HFFc6 (cell line): Measurements from ENCODE around the gene TBCCD1. TPM values are rescaled to one million over a fixed set of nuclear protein-coding genes. Genes with fewer than 3 reads are reported as not detected.

Experiments used
- DNase-seq: peaks from one replicate; pipeline ENCODE4 v3.0.0-alpha.2; 2018
- H3K27ac Mint-ChIP-seq: 2 replicates; pipeline ENCODE4 v1.8.0; 2020; ENCODE audit warnings: mild to moderate bottlenecking, mixed read lengths
- H3K27me3 Mint-ChIP-seq: 2 replicates; pipeline ENCODE4 v1.8.0; 2021; ENCODE audit warnings: mild to moderate bottlenecking, moderate library complexity, mixed read lengths; ENCODE audit not compliant: insufficient read depth
- H3K36me3 Mint-ChIP-seq: 2 replicates; pipeline ENCODE4 v1.8.0; 2021; ENCODE audit warnings: low read depth, mixed read lengths
- H3K4me1 Mint-ChIP-seq: 2 replicates; pipeline ENCODE4 v1.8.0; 2020; ENCODE audit warnings: low read depth, mixed read lengths
- H3K4me3 Mint-ChIP-seq: 2 replicates; pipeline ENCODE4 v1.8.0; 2020; ENCODE audit warnings: mild to moderate bottlenecking, moderate library complexity, mixed read lengths
- H3K9me3 Mint-ChIP-seq: 2 replicates; pipeline ENCODE4 v1.8.0; 2020; ENCODE audit warnings: mild to moderate bottlenecking, mixed read lengths
- total RNA-seq, 6 experiments: library from RNA; stranded (reverse); fragmentation: NEBNext Ultra II Directional; extraction: Animal tissue kit (Norgen Biotek cat#: 25700); gene quantifications; 2 replicates in 1 of 6; 3 replicates in 5 of 6; pipeline ENCODE4 v1.2.3, GENCODE V29; 2021
- TF ChIP-seq, protein P1 (sequence below): fragments of 200-600 bp; sonication (generic); IDR thresholded peaks from 2 replicates; pipeline ENCODE4 v1.5.0; 2021; ENCODE audit warnings: antibody characterized with exemption, mild to moderate bottlenecking

The TBCCD1 gene
- total RNA-seq, 6 experiments from 2014 or later, result 4.8 to 8.0 (median 6.0) TPM

DNA sequence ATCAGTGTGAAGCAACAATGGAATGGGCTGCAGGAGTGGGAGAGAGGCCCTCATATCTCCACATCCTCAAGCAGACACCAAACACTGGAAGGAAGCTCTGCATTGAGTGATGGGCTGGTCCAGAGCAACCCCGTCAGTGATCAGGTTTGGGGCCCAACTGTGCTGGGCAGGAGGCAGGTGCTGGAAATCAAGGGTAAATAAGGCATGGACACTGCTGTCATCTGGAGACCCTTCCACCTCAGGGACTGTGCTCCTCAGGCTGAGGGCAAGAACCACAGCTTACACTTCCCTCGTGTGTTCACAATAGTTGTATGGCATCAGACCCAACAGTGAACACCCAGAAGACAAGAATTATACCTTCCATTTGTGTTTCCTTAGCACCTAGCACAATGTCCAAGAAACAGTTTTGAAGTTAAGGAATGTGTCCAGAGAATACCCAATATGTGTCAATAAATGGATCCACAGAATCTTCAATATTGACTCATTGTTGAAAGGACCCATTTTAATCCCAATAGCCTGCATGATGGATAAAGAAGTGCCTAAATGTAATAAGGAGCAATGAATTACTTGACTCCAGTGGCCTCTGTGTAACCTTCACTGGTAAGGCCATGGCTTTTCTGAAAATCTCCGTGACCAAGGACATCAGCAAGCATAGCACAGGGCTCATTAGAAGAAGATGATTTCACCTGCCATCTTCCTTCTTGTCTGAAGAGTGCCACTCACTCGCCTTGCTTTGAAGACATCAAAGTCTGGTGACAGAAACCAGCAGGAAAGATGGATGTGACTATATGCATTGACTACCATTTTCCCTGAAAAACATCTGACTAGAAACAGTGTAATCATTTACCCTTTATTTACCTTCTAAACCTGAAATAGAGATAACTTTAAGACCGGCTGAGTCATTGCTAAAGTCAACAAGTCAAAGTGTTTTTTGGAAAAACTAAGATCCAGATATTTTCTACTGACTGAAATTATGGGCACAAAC lies 38.7 kb upstream of the TBCCD1 start:
- TF ChIP-seq, protein P1, sequence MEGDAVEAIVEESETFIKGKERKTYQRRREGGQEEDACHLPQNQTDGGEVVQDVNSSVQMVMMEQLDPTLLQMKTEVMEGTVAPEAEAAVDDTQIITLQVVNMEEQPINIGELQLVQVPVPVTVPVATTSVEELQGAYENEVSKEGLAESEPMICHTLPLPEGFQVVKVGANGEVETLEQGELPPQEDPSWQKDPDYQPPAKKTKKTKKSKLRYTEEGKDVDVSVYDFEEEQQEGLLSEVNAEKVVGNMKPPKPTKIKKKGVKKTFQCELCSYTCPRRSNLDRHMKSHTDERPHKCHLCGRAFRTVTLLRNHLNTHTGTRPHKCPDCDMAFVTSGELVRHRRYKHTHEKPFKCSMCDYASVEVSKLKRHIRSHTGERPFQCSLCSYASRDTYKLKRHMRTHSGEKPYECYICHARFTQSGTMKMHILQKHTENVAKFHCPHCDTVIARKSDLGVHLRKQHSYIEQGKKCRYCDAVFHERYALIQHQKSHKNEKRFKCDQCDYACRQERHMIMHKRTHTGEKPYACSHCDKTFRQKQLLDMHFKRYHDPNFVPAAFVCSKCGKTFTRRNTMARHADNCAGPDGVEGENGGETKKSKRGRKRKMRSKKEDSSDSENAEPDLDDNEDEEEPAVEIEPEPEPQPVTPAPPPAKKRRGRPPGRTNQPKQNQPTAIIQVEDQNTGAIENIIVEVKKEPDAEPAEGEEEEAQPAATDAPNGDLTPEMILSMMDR, result no peak
- H3K27ac Mint-ChIP-seq, result no peak overlapping the region
- H3K4me3 Mint-ChIP-seq, result no peak overlapping the region
- DNase-seq, result no peak
- H3K27me3 Mint-ChIP-seq, result peaks cover 14% of the 10 kb centered on the region
- H3K9me3 Mint-ChIP-seq, result no peaks in the 10 kb centered on the region
- no peaks in the 10 kb centered on the region for H3K4me1 Mint-ChIP-seq
- no peaks in the 10 kb centered on the region for H3K36me3 Mint-ChIP-seq

DNA sequence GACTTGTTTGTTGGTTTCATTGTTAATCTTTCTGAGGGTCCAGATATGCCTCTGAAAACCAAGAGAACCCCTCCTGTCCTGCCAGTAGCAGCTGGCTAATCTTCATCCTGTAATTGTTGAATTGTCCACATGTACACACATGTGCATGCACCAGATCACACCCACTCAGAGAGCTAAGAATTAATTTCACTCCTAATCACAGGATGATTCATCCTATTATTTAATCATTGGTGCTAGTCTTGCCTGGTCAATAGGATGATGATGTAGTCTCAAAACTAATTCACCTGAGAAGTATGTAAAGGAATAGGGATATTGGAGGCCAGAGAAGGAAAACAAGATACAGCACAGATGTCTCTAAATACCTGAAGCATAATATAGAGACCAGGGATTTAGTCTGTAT lies 37.9 kb upstream of the TBCCD1 start:
- TF ChIP-seq, protein P1, result no peak
- no peak for DNase-seq
- Mint-ChIP-seq H3K27ac (no peak overlapping the region), H3K27me3 (peaks cover 11% of the 10 kb centered on the region), H3K36me3 (no peaks in the 10 kb centered on the region), H3K4me3 (no peak overlapping the region), H3K4me1 (no peaks in the 10 kb centered on the region), H3K9me3 (no peaks in the 10 kb centered on the region)

DNA sequence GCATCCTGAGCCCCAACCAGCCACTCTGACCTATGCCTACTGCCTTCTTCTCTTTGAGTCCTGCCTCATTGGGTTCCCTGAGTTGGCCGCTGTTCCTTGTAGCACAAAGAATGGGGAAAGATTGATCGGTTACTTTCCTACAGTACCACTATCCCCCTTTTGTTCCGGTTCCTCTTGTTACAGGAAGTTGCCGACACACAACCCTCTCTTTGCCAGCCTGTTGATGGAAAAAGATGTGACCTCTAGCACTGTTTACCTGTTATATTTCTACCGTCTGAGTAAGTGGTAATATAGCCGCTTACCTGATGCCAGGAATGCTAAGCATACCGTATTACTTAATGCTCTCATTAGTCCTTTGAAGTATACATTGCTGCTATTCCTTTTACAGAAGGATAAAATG lies 36.0 kb upstream of the TBCCD1 start:
- Mint-ChIP-seq H3K4me3 (no peak overlapping the region), H3K27ac (no peak overlapping the region), H3K9me3 (no peaks in the 10 kb centered on the region), H3K27me3 (peaks cover 18% of the 10 kb centered on the region), H3K36me3 (no peaks in the 10 kb centered on the region), H3K4me1 (peaks cover 6% of the 10 kb centered on the region)
- no peak for DNase-seq
- TF ChIP-seq, protein P1, result no peak

DNA sequence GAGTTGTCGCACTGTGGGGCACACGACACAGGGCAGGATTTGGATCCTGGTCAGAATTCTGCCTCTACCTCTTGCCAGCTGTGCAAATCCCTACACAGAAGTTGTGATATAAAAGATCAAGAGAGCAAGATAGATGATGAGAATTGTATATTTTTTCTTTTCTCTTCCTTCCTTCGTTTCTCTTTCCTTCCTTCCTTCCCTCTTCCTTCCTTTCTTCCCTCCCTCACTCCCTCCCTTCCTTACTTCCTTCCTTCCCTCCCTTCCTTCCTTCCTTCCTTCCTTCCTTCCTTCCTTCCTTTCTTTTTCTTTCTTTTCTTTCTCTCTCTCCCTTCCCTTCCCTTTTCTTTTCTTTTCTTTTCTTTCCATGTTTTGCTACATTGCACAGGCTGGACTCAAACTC lies 33.8 kb upstream of the TBCCD1 start:
- TF ChIP-seq, protein P1, result no peak
- H3K4me1 Mint-ChIP-seq, result peaks cover 14% of the 10 kb centered on the region
- no peak overlapping the region for H3K4me3 Mint-ChIP-seq
- H3K27ac Mint-ChIP-seq, result no peak overlapping the region
- H3K27me3 Mint-ChIP-seq, result peaks cover 18% of the 10 kb centered on the region
- H3K9me3 Mint-ChIP-seq, result no peaks in the 10 kb centered on the region
- no peaks in the 10 kb centered on the region for H3K36me3 Mint-ChIP-seq
- DNase-seq, result no peak

DNA sequence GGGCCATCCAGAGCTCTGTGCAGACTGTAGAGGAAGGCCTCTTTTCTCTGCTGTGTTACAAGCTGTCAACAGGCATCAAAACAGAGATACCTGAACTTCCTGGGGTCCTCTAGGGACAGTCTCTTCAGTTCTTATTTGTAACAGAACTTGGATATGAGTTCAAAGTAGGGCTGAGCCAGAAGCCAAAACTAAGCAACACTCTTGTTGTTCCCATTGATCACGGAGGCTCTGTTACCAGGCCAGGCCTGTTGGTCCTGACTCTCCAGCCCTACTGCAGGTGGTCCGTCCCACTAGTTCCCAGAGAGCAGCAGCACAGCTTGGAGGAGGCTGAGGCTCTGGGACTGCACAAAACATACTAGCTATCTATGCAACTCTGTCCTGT lies 32.6 kb upstream of the TBCCD1 start:
- TF ChIP-seq, protein P1, result no peak
- no peak for DNase-seq
- Mint-ChIP-seq H3K9me3 (no peaks in the 10 kb centered on the region), H3K4me3 (no peak overlapping the region), H3K4me1 (peaks cover 14% of the 10 kb centered on the region), H3K36me3 (no peaks in the 10 kb centered on the region), H3K27me3 (peaks cover 18% of the 10 kb centered on the region), H3K27ac (no peak overlapping the region)
